Motor neuron (in vitro differentiated cells): ENCODE measurements around the gene OR4F6. TPM values are rescaled to one million over a fixed set of nuclear protein-coding genes. Genes with fewer than 3 reads are reported as not detected.
"Not testable (repeated sequence)": the region's sequence is repeated elsewhere in the genome, so short reads cannot be mapped to it uniquely, and the experiment has no call there.

Experiments
- ATAC-seq, 8 experiments: fragments of 200-7000 bp; cut with Tn5 transposase; replicated peaks in 6 of 8; 2 replicates each; pipeline ENCODE4 v1.8.0; 2021; ENCODE audit warnings: mild to moderate bottlenecking in 8 of 8, moderate library complexity in 8 of 8
- H3K27ac ChIP-seq, 2 donors: fragments of 250-450 bp; sonication (Bioruptor Pico); 2 replicates each; pipeline ENCODE4 v1.9.0; 2021; ENCODE audit warnings: antibody characterized with exemption in 2 of 2, mild to moderate bottlenecking in 2 of 2, moderate library complexity in 1 of 2
- H3K4me1 ChIP-seq, 2 donors: fragments of 250-450 bp; sonication (Bioruptor Pico); replicated peaks in 1 of 2; 2 replicates each; pipeline ENCODE4 v1.6.1; 2021; ENCODE audit warnings: antibody characterized with exemption in 2 of 2, mild to moderate bottlenecking in 2 of 2, moderate library complexity in 1 of 2
- H3K4me3 ChIP-seq, 5 donors: fragments of 250-450 bp; sonication (Bioruptor Pico); 2 replicates each; pipeline ENCODE4 v1.9.0; 2021; ENCODE audit warnings: antibody characterized with exemption in 5 of 5, mild to moderate bottlenecking in 5 of 5, moderate library complexity in 4 of 5
- WGBS, 10 experiments: fragments of 450-650 bp; shearing (Covaris generic); methylation state at CpG; one replicate each; pipeline ENCODE4 v1.0.0; 2022; 5-methylcytosine and 5-hydroxymethylcytosine counted together
- in situ Hi-C, 9 experiments: fragments of 400-800 bp; cut with MboI; loops; one replicate each; pipeline ENCODE4 v1.15.0; 2021; ENCODE audit warnings: low sequenced_read_pairs in 9 of 9, low pct_unique_long_range_greater_than_20kb in 2 of 9; ENCODE audit not compliant: unreplicated experiment in 9 of 9
- total RNA-seq, 8 experiments: library from RNA; unstranded; fragments of 300-600 nt; gene quantifications; 2 replicates each; pipeline versions ENCODE4 v1.2.3 to v1.2.4, GENCODE V29; 2022

Gene OR4F6
- total RNA-seq, 8 experiments from 2014 or later, result 0.13 to 0.28 TPM; not detected in 6

DNA sequence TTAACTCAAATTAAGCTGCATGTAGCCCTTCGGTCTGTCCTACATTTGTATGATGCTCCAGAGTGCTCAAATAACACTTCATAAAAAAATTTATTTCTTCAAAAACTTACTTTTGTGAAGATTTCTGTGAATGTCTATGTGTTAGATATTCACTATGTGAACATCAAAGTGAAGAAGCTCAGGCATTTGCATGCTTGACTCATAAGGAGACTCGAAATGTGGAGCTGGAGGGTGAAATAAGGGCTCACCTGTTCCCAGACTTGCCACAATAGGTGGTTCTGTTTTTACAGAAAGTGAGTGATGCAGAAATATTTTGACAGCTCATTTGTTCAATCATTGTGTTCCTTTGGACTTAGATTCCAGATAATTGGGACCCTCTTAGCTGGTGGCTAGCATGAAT, 16.9 kb upstream of the OR4F6 start:
- in situ Hi-C loops, H3K4me3 ChIP-seq, ATAC-seq: not testable (repeated sequence)

GRCh38 chr15:101788001-101788400, 15.3 kb upstream of the OR4F6 start:
- H3K4me1 ChIP-seq, H3K27ac ChIP-seq, ATAC-seq, H3K4me3 ChIP-seq, in situ Hi-C loops: not testable (repeated sequence)
- WGBS, 10 experiments, result 66 to 100% (median 81%) methylated on average over 1 to 2 of the region's 2 CpGs; no CpG with 5 or more reads in 2 of the 10 experiments

More for the DNA sequence above, 16.9 kb upstream of the OR4F6 start:
- not testable (repeated sequence) for H3K4me1 ChIP-seq, H3K27ac ChIP-seq
- WGBS, 10 experiments, result 19 to 100% (median 70%) methylated on average over 1 to 2 of the region's 2 CpGs; no CpG with 5 or more reads in 1 of the 10 experiments

DNA sequence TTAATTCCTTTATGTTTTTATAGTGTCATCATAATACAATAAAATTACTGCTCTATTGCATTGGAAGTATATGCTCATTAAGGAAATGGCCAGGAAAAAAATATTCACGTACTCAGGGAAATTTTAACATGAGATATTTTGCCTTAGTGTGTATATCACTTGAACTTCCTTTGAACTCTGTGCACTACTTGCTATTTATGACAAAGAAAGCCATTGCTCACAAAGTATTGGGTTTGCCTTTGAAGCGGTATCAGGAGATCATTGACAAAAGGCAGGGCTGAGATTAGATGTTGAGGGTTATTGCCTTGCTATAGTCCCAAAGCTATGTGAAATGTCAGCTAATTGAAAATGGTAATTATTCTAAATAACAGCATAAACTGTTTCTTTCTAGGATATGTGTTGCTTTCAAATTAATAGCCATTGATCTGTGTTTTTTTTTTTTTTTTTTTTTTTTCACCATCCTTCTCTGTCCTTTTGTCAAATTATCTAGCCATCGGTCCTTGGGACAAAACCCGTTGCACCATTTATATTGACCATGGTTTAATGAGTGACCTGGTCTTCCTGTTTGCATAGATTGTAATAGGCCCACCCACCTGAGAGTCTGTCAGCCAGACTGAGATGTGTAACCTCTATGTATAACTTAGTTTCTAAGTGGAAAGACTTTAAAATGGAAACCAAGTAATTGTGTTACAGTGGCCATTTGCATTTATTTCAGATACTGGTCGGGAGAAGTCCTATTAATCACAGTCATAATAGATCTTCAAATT, 14.6 kb upstream of the OR4F6 start:
- H3K27ac ChIP-seq, H3K4me1 ChIP-seq, H3K4me3 ChIP-seq, in situ Hi-C loops, ATAC-seq: not testable (repeated sequence)
- 0 to 71% (median 57%) methylated on average over 1 to 3 of the region's 5 CpGs; no CpG with 5 or more reads in 3 of the 10 experiments for WGBS, 10 experiments

DNA sequence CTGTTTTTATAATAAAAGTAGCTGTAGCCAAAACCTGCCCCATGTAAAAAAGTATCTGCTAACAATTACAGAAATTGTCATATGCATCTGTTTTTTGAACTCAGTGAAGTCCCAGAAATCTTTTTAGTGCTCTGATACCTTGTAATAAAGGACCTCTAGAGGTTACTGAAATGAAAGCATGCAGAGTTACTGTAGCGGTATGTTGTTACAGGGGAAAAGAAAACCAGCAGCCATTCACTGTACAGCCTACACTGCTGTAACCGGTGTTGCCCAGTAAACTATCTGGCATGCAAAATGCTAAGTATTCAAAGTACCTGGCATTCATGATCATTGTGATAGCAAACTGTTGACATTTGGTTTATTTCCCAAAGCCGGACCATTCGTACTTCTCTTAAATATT, 12.6 kb upstream of the OR4F6 start:
- H3K4me1 ChIP-seq, H3K27ac ChIP-seq, H3K4me3 ChIP-seq, in situ Hi-C loops, ATAC-seq: not testable (repeated sequence)
- 60% methylated on average over 1 of the region's 4 CpGs; no CpG with 5 or more reads in 9 of the 10 experiments for WGBS, 10 experiments

- ATAC-seq, in situ Hi-C loops, H3K27ac ChIP-seq, H3K4me3 ChIP-seq, H3K4me1 ChIP-seq: not testable (repeated sequence)
- WGBS, 10 experiments, result 23 to 100% (median 63%) methylated on average over 1 to 7 of the region's 7 CpGs; no CpG with 5 or more reads in 2 of the 10 experiments
These were observed 9.3 kb upstream of the OR4F6 start for GRCh38 chr15:101793981-101794380.

DNA sequence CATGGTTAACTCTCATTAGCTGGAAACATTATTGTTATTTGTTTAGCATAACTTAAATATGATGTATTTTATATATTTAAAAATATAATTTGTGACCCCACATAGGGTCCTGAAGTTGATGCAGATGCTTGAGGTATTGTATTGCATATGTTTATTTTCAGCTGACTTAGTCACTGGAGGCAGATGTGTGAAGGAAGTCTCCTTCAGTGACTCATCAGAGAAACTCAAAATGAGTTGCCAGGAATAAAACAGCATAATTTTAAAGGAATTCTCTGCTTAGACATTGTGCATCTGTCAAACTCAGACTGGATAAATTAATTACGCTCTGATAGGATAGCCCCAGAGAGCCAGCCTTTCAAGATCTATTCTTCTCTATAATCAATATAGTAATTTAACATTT, 7.9 kb upstream of the OR4F6 start:
- WGBS, 10 experiments, result 0 to 100% (median 63%) methylated on average over 1 of the region's 1 CpG; no CpG with 5 or more reads in 2 of the 10 experiments

DNA sequence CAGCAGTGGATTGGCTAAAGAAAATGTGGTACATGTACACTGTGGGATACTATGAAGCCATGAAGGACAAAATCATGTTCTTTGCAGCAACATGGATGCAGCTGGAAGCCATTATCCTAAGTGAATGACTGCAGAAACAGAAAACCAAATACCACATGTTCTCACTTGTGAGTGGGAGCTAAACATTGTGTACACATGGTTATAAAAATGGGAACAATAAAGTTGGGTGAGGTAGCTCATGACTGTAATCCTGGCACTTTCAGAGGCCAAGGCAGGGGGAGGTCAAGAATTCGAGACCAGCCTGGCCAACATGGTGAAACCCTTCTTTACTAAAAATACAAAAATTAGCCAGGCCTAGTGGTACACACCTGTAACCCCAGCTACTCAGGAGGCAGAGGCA, 3.6 kb upstream of the OR4F6 start:
- Histone ChIP-seq H3K4me1 (no peaks in the 10 kb centered on the region), H3K27ac (no peak overlapping the region), H3K4me3 (no peak overlapping the region)
- in situ Hi-C loops, result no loop called here
- WGBS, 10 experiments, result 0 to 83% (median 45%) methylated on average over 1 of the region's 1 CpG; no CpG with 5 or more reads in 6 of the 10 experiments
- ATAC-seq, result no peak

More for the DNA sequence above, 7.9 kb upstream of the OR4F6 start:
- H3K4me1 ChIP-seq, result no peaks in the 10 kb centered on the region
- H3K27ac ChIP-seq, result no peak overlapping the region
- peak in 6 of 8 experiments; percentile 41 to 99 (median 51) for ATAC-seq
- H3K4me3 ChIP-seq, result no peak overlapping the region
- in situ Hi-C loops, result no loop called here

- no peak for ATAC-seq
- 60 to 100% (median 75%) methylated on average over 1 of the region's 1 CpG; no CpG with 5 or more reads in 4 of the 10 experiments for WGBS, 10 experiments
- in situ Hi-C loops, result no loop called here
- Histone ChIP-seq H3K4me1 (no peaks in the 10 kb centered on the region), H3K4me3 (no peak overlapping the region), H3K27ac (no peak overlapping the region)
These were observed 2.3 kb upstream of the OR4F6 start for GRCh38 chr15:101801048-101801447.

GRCh38 chr15:101803676-101804075, 367 bp downstream of the OR4F6 start:
- Histone ChIP-seq H3K27ac (no peak overlapping the region), H3K4me1 (no peaks in the 10 kb centered on the region), H3K4me3 (no peak overlapping the region)
- no peak for ATAC-seq
- 0 to 93% (median 56%) methylated on average over 1 to 5 of the region's 5 CpGs for WGBS, 10 experiments
- in situ Hi-C loops, result no loop called here

DNA sequence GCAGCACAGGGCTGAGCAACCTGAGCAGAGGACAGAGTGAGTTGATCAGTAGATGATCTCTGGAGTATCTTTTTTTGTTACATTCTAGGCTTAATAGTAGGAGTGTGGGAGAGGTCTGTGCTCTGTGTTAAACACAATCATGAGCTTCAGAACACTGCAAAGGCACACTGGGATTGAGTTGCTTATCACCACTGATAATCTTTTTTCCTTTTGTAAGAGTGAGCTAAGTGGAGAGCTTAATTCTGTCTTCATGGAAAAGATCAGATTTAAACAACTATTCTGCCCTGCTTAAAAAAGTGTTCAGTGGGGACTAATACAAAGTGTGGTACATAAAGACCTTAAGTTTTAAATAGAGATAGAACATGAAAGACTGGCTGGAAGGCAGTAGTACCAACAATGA, 1.1 kb downstream of the OR4F6 start:
- Histone ChIP-seq H3K27ac (no peak overlapping the region), H3K4me1 (no peaks in the 10 kb centered on the region), H3K4me3 (no peak overlapping the region)
- ATAC-seq, result no peak
- in situ Hi-C loops, result no loop called here

GRCh38 chr15:101804941-101805340, 1.6 kb downstream of the OR4F6 start:
- Histone ChIP-seq H3K4me1 (no peaks in the 10 kb centered on the region), H3K4me3 (no peak overlapping the region), H3K27ac (no peak overlapping the region)
- ATAC-seq, result no peak
- in situ Hi-C loops, result no loop called here

- Histone ChIP-seq H3K27ac (no peak overlapping the region), H3K4me1 (no peaks in the 10 kb centered on the region), H3K4me3 (no peak overlapping the region)
- 7 to 100% (median 61%) methylated on average over 1 to 6 of the region's 6 CpGs for WGBS, 10 experiments
- in situ Hi-C loops, result no loop called here
- ATAC-seq, result no peak
These were observed 2.5 kb downstream of the OR4F6 start for GRCh38 chr15:101805605-101806345.

- Histone ChIP-seq H3K4me1 (no peaks in the 10 kb centered on the region), H3K27ac (no peak overlapping the region), H3K4me3 (no peak overlapping the region)
- ATAC-seq, result no peak
- 2 to 72% (median 40%) methylated on average over 1 to 9 of the region's 10 CpGs for WGBS, 10 experiments
- in situ Hi-C loops, result no loop called here
These were observed 4.1 kb downstream of the OR4F6 start for GRCh38 chr15:101807345-101807945.
